ENCODE results near the gene BTC.

Gene BTC

DNA sequence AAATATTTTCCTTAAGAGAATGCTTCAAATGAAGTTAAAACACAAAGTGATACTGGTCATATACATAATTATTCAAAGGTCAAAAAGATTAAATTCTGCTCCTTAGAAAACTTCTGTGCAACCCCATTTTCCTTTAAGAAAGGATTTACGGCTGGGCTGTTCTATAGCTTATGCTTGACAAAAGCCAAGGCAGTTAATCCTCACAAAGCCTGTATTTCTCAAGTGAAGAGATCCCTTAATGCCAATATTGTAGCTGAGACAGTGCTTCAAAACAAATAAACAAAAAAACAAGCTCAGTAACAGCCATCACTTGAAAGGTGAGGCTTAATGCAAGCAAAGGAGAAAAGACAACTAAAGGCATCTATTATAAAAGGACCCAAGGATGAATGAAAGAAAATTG is 42.5 kb downstream of the BTC start:
- no peak overlapping the region for H3K4me3 ChIP-seq (ENCODE audit: low read depth, low read length)
- DNase-seq (ENCODE audit: low read depth): no peak
- TF ChIP-seq, protein P1, sequence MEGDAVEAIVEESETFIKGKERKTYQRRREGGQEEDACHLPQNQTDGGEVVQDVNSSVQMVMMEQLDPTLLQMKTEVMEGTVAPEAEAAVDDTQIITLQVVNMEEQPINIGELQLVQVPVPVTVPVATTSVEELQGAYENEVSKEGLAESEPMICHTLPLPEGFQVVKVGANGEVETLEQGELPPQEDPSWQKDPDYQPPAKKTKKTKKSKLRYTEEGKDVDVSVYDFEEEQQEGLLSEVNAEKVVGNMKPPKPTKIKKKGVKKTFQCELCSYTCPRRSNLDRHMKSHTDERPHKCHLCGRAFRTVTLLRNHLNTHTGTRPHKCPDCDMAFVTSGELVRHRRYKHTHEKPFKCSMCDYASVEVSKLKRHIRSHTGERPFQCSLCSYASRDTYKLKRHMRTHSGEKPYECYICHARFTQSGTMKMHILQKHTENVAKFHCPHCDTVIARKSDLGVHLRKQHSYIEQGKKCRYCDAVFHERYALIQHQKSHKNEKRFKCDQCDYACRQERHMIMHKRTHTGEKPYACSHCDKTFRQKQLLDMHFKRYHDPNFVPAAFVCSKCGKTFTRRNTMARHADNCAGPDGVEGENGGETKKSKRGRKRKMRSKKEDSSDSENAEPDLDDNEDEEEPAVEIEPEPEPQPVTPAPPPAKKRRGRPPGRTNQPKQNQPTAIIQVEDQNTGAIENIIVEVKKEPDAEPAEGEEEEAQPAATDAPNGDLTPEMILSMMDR (IDR thresholded peaks at IDR 0.05; ENCODE audit: insufficient read depth, low read depth, low read length, missing control alignments): no peak

DNA sequence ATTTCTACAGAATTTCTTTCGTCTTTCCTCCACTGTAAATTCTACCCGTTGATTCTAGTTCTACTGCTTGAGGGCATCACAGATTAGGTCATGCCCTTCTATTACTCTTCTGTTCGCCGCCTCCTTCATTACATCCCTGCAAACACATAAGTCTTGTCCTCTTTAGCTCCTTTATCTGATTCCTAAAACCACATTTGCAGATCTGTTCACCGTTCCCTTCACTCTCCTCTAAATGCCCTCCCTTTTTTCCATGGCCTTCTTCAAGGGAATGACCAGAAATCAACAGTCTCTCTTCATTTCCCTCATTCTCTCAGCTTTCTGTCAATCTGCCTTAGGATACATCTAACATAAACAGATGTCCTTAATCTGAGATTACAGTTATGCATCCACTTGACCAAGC is 43.1 kb downstream of the BTC start:
- no peak overlapping the region for H3K4me3 ChIP-seq (ENCODE audit: low read depth, low read length)
- TF ChIP-seq, protein P1 (IDR thresholded peaks at IDR 0.05; ENCODE audit: insufficient read depth, low read depth, low read length, missing control alignments): no peak
- no peak for DNase-seq (ENCODE audit: low read depth)

DNA sequence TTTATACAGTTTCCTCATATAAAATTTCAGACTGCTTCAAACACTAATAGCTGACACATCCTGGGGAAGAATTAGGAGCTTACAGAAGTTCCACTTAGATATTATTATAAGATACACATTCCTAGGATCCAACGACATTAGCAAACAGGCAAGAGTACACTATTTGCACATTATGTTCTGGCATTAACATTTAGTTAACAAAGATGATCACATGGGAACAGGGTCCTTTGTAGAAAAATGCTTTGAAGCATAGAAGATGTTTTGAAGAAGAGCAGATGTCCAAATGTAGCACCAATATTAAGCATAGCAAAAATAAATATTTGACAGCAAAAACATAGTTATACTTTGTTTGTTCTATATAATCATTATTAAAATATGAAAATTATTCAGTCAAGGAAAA is 52.1 kb downstream of the BTC start:
- no peak overlapping the region for H3K4me3 ChIP-seq (ENCODE audit: low read depth, low read length)
- DNase-seq (ENCODE audit: low read depth): no peak
- TF ChIP-seq, protein P1 (IDR thresholded peaks at IDR 0.05; ENCODE audit: insufficient read depth, low read depth, low read length, missing control alignments): no peak

DNA sequence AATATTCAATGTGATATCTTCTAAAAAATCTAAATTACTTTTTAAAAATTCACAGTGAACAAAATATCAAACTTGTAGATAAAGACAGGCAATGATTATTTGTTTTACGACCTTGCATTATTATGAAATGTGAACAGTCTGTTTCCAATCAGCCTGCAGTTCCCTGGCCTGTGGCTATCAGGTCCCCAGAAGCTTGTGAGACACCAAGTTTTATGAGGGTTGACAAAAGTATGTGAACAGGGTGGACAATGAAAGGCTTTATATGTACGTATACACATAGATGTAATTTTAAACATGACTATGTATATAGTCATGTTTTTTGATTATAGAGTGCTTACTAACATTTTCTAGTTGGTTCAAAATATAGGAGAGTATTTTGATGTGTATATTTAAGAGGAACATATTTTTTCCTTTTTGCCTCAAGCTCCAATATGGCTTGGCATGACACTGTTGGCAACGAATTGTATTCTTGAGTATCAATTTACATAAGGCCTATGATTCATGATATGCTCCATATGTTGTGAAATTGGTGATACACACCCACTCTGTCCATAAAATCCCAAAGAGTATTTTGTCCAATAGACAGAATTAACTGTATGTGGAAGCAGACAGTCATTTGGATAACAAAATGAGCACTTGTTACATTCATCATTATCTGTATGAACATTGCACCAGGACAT is 55.7 kb downstream of the BTC start:
- no peak overlapping the region for H3K4me3 ChIP-seq (ENCODE audit: low read depth, low read length)
- no peak for DNase-seq (ENCODE audit: low read depth)
- TF ChIP-seq, protein P1 (IDR thresholded peaks at IDR 0.05; ENCODE audit: insufficient read depth, low read depth, low read length, missing control alignments): no peak

DNA sequence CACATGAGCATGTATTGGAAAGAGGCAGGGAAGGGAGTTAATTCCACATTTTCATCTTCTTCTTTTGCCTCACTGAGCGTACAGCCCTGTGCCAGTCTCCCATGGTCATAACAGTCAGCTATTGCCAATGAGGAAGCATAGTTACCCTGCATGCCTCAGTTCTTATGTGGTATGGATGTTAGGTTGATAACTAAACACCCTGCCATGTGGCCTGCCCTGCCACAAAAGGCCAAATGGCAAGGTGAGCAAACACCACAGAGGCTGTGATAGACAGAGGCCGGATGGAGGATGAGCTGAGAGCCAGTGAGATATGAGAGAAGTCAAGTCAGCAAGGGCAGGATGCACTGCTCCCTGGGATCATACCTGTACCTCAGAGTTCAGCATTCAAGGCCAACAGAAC is 59.3 kb downstream of the BTC start:
- TF ChIP-seq, protein P1 (IDR thresholded peaks at IDR 0.05; ENCODE audit: insufficient read depth, low read depth, low read length, missing control alignments): no peak
- H3K4me3 ChIP-seq (ENCODE audit: low read depth, low read length): no peak overlapping the region

DNA sequence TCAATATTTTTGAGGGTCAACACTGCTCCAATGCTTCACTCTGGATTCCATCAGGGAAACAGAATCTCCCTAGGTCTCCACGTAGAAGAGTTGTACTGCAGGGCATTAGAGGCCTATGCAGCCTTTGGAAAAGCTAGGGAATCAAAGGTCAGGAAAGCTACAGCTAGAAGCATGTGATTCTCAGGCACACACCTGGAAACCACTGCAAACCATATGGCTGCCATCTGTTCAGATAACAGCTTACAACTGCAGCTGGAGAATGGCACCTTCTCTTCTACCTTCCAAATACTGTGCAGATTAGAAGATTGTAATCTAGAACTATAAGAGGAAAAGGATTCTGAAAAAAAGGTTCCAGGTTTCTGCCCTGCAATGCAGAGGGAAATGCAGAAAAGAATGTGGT is 60.6 kb downstream of the BTC start:
- TF ChIP-seq, protein P1 (IDR thresholded peaks at IDR 0.05; ENCODE audit: insufficient read depth, low read depth, low read length, missing control alignments): no peak
- no peak overlapping the region for H3K4me3 ChIP-seq (ENCODE audit: low read depth, low read length)
- no peak for DNase-seq (ENCODE audit: low read depth)

More for the DNA sequence above, 59.3 kb downstream of the BTC start:
- no peak for DNase-seq (ENCODE audit: low read depth)

DNA sequence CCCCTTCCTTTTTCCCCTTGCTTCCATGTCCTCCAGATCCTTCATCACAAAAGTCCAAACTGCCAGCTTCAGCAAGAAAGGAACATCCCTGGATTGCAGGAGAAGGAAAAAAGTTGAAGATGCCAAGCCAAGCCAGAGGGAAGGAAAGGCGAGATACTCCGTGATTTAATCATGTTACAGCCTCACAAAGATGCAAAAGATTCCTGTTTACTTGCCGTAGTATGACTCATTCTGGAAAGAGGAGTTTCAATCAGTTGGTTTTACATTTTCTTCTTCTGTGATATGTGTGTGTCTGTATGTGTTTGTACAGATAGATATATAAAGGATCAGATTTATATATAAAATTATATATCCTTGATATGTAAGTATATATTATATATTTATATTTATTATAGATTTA is 69.3 kb downstream of the BTC start:
- TF ChIP-seq, protein P1 (IDR thresholded peaks at IDR 0.05; ENCODE audit: insufficient read depth, low read depth, low read length, missing control alignments): no peak
- no peak for DNase-seq (ENCODE audit: low read depth)
- no peak overlapping the region for H3K4me3 ChIP-seq (ENCODE audit: low read depth, low read length)
